MG63 (cell line): ENCODE data around the gene FOXP1. TPM values are rescaled to one million over a fixed set of nuclear protein-coding genes. Genes with fewer than 3 reads are reported as not detected.
A peak's percentile ranks its signal among the peaks of the same experiment; 100 is the strongest.

Experiments used
- DNase-seq: peaks from one replicate; pipeline ENCODE4 v3.0.0-alpha.2; 2020
- H3K27me3 ChIP-seq: fragments of 250-450 bp; sonication (Bioruptor Pico); 2 replicates; pipeline ENCODE4 v1.5.1; 2020; ENCODE audit warnings: mild to moderate bottlenecking, moderate library complexity
- H3K36me3 ChIP-seq: fragments of 250-450 bp; sonication (Bioruptor Pico); 2 replicates; pipeline ENCODE4 v1.5.1; 2020; ENCODE audit warnings: mild to moderate bottlenecking, moderate library complexity
- H3K4me3 ChIP-seq: fragments of 250-450 bp; sonication (Bioruptor Pico); 2 replicates; pipeline ENCODE4 v1.5.1; 2020; ENCODE audit warnings: mild to moderate bottlenecking, moderate library complexity
- H3K9me3 ChIP-seq: fragments of 250-450 bp; sonication (Bioruptor Pico); 2 replicates; pipeline ENCODE4 v1.5.1; 2020; ENCODE audit warnings: mild to moderate bottlenecking, moderate library complexity
- total RNA-seq: library from RNA; depleted of rRNA; stranded (reverse); fragments of >200 nt; shearing (Covaris generic); gene quantifications from 2 replicates; pipeline ENCODE4 v1.2.3, GENCODE V29; 2014; ENCODE audit warnings: low replicate concordance

Gene FOXP1
- total RNA-seq, 1 experiment from 2014 or later, result 15.0 TPM

DNA sequence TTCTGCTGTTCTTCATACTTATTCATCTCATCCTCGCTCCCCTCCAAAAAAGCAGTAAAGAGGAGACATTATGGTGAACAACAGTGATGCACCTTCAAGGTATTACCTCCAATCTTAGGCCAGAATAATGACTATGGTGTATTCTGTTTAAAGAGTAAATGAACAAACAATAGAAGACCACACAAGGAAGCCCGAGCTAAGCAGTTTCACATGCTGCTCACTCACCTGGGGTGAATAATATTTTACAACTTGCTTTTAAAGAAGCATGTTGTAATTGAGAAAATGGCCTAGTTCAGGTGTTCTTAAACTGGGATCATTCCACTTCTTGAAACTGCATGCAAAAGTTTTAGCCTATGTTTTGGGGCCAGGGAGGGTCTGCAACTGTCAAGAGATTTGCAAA lies 581.2 kb downstream of the FOXP1 start:
- H3K9me3 ChIP-seq, result no peaks in the 10 kb centered on the region
- H3K36me3 ChIP-seq, result peaks cover 5% of the 10 kb centered on the region; the same call in 1 of the 2 replicates
- no peaks in the 10 kb centered on the region for H3K27me3 ChIP-seq
- no peak overlapping the region for H3K4me3 ChIP-seq
- DNase-seq, result no peak

DNA sequence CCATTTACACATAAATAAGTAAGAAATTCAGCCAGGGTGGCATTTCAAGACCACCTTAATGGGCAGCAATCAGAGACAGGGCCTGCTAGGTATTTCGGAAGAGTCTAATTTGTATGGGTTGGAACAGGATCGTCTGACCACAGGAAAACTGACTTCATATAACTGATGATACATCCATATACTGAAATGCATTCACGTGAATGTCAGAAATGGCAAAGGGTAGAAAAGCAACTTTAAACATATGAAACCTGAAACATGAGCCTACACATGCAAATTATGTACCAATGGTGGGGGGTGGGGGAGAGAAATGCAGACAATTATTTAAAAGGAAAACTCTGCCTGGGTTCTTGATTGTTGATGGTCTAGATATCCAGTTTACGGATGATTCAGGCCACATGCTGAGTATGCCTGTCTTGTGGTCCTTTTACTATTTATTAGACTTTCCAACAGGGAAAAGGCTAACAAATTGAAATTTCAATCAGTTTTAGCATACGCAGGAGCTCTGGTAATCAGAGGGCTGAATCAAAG lies 582.2 kb downstream of the FOXP1 start:
- Histone ChIP-seq H3K4me3 (no peak overlapping the region), H3K36me3 (peaks cover 5% of the 10 kb centered on the region; the same call in 1 of the 2 replicates), H3K9me3 (no peaks in the 10 kb centered on the region), H3K27me3 (no peaks in the 10 kb centered on the region)
- no peak for DNase-seq

DNA sequence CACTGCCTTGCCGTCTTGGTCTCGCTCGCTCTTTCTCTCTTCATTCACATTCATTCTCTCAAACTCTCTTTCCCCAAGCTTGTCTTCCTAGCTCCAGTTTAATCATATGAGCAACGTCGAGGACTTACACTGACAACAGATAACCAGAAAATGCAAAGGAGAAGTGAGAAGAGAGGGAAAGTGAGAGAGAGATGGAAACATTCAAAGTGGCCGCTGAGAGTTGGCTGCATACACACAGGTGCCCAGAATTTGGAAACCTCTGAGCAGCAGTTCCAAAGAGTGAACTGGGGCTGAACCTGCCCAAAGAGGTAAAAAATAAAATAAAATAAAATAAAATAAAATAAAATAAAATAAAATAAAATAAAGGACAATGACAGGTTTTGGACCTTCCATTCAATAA lies 583.0 kb downstream of the FOXP1 start:
- H3K36me3 ChIP-seq, result peaks cover 7% of the 10 kb centered on the region
- no peaks in the 10 kb centered on the region for H3K9me3 ChIP-seq
- H3K4me3 ChIP-seq, result no peak overlapping the region
- no peak for DNase-seq
- H3K27me3 ChIP-seq, result no peaks in the 10 kb centered on the region

DNA sequence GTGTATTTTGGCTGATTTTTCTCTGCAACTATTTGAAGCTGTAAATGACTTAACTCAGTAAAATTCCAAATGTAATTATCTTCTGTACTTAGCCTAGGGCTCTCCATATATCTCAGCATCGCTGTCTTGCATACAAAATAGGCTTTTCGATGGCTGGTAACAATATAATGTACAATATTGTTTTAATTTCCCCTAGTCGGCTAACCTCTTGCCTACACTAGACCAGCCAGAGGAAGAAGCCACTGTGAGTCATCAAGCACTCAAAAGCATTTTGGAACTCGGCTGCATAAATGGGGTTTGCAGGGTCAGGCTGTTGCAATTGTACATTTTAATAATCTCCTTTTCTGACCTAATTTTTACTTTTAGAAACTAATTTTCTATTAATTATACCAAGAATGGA lies 583.8 kb downstream of the FOXP1 start:
- no peaks in the 10 kb centered on the region for H3K9me3 ChIP-seq
- peaks cover 11% of the 10 kb centered on the region for H3K36me3 ChIP-seq
- no peaks in the 10 kb centered on the region for H3K27me3 ChIP-seq
- no peak overlapping the region for H3K4me3 ChIP-seq
- DNase-seq, result peak; percentile 15

DNA sequence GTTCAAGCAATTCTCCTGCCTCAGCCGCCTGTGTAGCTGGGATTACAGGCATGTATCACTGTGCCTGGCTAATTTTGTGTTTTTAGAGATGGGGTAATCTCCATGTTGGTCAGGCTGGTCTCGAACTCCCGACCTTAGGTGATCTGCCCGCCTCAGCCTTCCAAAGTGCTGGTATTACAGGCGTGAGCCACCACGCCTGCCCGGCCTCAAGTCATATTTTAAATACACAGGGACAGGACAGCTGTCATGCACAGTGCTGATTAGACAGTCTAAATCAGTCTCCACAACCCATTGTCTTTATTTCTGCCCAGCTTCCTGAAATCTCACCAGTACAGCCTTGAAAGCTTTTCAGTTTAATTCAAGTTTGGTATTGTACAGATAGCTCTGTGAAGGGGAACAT lies 587.4 kb downstream of the FOXP1 start:
- no peaks in the 10 kb centered on the region for H3K27me3 ChIP-seq
- peaks cover 14% of the 10 kb centered on the region for H3K36me3 ChIP-seq
- H3K4me3 ChIP-seq, result no peak overlapping the region
- H3K9me3 ChIP-seq, result no peaks in the 10 kb centered on the region
- DNase-seq, result no peak

DNA sequence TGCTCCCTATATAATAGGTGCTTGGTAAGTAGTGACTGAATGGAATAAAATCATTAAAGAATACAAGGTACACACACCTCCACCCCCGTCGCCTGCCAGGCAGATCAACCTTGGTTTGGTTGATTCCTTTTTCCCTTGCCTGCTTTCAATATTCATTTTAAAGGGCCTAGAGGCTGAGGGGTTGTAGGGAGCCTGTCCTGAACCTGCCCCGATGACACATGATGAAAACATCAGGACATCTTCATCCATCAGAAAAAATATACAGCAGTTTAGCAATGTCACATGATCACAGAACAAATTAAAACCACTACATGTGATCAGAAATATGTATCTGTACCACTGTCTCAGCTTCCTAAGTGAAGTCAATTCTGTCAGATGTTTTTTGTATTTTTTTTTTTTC lies 588.9 kb downstream of the FOXP1 start:
- Histone ChIP-seq H3K4me3 (no peak overlapping the region), H3K27me3 (no peaks in the 10 kb centered on the region), H3K36me3 (peaks cover 14% of the 10 kb centered on the region), H3K9me3 (no peaks in the 10 kb centered on the region)
- no peak for DNase-seq

DNA sequence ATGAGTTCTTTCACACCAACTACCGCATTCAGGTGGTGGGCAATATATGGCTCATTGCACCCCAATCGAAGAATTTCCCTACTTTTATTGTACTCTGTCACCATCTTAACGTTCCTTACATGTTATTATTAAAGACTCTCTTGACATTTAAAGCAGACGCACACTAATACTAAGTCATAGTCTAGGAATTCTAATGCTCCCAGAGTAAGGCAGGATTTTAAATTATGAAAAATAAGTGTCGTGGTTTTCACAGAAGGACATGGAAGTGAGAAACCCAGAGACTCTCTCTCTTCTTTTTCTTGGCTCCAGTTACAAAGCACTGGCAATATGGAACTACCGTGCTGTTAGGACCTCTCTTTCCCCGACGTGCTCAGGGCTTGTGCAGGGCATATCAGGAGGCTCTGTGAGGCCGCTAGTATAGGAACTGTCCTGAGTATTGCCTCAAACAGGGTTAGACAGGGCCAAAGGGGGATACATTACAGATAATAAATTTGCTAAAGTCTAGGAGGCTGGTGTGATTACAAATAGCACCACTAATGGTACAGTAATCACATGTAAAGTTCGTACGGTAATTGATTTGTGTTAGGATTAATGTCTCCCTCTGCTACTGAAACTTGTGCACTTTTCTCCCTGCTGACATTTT lies 590.8 kb downstream of the FOXP1 start:
- H3K9me3 ChIP-seq, result no peaks in the 10 kb centered on the region
- no peak for DNase-seq
- H3K27me3 ChIP-seq, result no peaks in the 10 kb centered on the region
- no peak overlapping the region for H3K4me3 ChIP-seq
- peaks cover 15% of the 10 kb centered on the region for H3K36me3 ChIP-seq

DNA sequence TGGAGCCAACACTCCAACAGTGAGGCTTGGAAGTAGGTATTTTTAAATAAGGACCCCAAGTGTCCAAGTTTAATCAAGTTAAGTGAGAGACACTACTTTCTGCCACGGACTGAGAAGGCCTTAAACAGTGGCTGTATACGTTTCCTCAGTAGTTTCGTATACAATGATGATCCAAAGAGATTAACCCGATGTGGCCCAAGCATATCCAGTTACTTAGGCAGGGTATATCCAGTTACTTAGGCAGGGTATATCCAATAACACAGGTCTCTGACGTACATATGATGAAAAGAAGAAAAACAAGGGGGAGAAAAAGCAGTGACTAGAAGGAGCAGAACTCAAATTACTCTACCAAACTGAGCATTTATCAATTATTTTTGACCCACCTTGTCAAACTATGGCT lies 591.4 kb downstream of the FOXP1 start:
- no peak overlapping the region for H3K4me3 ChIP-seq
- no peak for DNase-seq
- H3K27me3 ChIP-seq, result no peaks in the 10 kb centered on the region
- no peaks in the 10 kb centered on the region for H3K9me3 ChIP-seq
- peaks cover 21% of the 10 kb centered on the region for H3K36me3 ChIP-seq

DNA sequence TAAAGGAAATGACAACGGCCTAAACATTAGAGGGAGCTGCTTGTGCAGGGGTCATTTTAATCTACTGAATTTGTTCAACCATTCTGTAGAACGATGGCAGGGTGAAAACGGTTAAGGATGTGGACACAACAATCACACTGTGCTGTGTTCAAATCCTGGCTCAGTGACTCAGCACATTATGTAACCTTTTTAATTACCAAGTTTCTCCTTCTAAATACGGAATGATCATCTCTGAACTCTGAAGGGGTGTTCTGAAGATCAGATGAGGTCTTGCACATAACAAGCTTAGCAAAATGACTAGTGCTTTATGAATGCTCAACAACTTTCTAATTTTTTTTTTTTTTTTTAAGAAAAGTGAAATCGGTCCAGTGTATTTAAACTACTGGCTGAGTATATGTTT lies 592.8 kb downstream of the FOXP1 start:
- Histone ChIP-seq H3K27me3 (no peaks in the 10 kb centered on the region), H3K9me3 (no peaks in the 10 kb centered on the region), H3K36me3 (peaks cover 28% of the 10 kb centered on the region), H3K4me3 (no peak overlapping the region)
- DNase-seq, result no peak

DNA sequence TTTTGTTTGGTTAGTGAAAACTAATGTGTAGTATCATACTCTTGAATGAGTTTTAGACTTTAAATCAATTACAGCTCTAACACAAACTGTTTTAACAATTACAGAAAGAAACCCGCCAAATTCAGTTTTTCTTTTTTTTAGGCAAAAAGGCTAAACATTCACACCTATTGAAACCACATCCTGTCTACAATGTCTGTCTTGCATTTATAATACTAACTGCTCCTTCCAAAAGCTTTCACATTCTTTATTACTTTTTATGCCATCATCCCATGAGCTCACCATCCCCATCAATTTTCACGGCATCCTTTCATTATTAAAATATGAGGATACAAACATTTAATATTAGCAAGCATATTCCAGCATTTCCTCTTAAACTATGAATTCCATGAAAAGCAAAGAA lies 593.3 kb downstream of the FOXP1 start:
- no peaks in the 10 kb centered on the region for H3K27me3 ChIP-seq
- H3K9me3 ChIP-seq, result no peaks in the 10 kb centered on the region
- H3K4me3 ChIP-seq, result no peak overlapping the region
- DNase-seq, result no peak
- peaks cover 28% of the 10 kb centered on the region for H3K36me3 ChIP-seq

DNA sequence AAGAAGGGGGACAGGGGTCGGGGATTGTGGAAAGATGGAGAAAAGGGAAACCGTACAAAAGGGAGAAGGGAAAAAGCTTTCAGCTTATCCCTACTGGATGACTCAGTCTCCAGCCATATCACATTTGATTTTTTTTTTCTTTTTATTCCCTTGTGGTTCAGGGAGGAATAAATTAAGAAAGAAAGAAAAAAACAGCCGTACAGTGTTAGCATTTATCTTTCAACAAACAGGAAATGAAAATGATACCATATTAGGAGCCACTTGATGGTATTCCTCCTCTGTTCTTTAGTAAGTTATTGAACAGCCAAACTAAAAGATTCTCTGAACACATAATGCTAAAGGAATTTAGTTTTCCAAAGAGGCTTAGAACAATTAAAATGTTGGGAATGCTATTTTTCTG lies 594.4 kb downstream of the FOXP1 start:
- peaks cover 27% of the 10 kb centered on the region for H3K36me3 ChIP-seq
- H3K9me3 ChIP-seq, result no peaks in the 10 kb centered on the region
- H3K27me3 ChIP-seq, result no peaks in the 10 kb centered on the region
- H3K4me3 ChIP-seq, result no peak overlapping the region
- DNase-seq, result no peak

DNA sequence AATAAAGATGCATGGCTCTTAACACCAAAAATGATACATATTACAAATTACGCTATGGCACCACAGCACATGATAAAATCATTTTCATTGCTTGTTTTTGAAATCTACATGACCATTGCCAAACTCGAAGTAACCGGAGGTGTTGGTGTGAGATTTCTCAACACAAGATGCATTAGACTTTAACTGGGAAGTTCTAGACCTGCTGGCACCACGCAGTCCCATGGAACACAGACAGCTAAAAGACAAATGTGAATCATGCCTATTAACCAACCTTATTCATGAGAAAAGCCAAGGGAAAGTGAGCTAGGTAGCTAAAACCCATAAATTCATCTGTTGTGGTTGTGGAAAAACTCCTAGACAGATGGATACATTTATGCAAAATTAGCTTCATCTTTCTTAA lies 595.4 kb downstream of the FOXP1 start:
- DNase-seq, result no peak
- Histone ChIP-seq H3K36me3 (peaks cover 27% of the 10 kb centered on the region), H3K4me3 (no peak overlapping the region), H3K9me3 (no peaks in the 10 kb centered on the region), H3K27me3 (no peaks in the 10 kb centered on the region)

DNA sequence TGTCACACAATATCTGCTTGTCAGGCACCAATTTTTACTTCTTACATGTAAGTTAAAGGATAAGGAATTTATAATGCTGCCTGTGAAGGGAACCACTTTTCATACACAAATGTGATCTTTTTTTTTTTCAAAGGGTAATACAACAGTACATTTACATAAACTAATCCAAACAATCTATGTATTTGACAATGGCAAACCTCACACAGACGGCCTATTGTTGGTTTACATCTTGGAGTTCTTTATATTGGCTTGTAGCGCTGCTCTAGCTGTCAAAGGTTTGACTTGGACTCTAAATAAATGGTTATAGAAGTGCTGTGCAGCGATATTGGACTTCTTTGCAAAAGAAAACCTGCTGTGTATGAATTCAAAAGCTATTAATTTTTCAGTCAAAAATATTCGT lies 598.0 kb downstream of the FOXP1 start:
- no peak for DNase-seq
- Histone ChIP-seq H3K9me3 (no peaks in the 10 kb centered on the region), H3K36me3 (peaks cover 24% of the 10 kb centered on the region), H3K27me3 (no peaks in the 10 kb centered on the region), H3K4me3 (no peak overlapping the region)

DNA sequence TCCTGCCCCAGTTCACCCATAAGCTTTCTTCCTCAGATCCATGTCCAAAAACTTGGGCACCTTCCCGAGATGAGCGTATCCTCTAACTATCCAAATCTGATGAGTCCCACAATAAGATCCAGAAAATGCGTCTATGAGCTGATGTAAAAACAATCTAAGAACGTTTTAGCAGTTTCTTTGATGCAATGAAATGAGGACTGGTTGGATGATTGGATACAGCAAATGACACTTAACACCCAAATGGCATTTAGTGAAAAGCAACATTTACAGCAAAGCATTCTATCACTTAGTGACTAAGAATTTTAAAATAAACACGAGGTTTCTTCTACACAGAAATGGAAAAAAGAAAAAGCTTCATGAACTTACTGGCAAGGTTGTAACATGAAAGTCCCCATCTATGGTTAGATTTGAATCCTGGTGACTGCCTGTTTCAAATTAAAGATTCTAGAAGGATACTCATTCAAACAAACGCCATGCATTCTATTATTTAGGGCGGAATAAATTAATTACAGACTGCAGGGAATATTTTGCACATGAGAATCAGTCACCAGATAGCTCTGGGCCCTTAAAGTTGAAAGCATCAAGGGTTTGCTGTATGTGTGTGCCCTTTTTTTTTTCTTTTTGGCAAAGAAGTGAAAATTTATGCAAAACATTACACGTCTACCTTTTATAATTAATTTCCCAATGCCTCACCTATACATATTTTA lies 598.6 kb downstream of the FOXP1 start:
- DNase-seq, result no peak
- no peaks in the 10 kb centered on the region for H3K9me3 ChIP-seq
- H3K27me3 ChIP-seq, result no peaks in the 10 kb centered on the region
- peaks cover 24% of the 10 kb centered on the region for H3K36me3 ChIP-seq
- H3K4me3 ChIP-seq, result no peak overlapping the region

DNA sequence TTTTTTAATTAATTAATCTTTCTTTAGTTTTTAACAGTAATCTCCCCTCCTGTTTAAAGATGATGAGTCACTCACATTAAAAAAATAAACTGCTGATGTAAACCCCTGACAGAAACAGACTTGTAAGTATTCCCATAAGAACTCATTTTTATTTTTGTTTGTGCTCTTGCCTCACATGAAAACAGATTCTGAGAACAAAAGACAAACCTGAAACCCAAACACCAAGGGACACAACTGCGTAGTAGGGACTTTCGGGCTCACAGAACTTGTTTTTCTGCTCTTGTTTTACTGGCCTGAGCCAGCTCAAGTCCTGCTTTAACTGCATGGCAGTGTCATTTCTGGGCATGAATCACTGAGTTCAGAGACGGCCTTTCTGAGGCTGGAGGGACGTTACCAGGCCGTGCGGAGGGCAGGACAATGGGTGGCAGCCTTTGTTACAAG lies 600.8 kb downstream of the FOXP1 start:
- Histone ChIP-seq H3K9me3 (no peaks in the 10 kb centered on the region), H3K4me3 (no peak overlapping the region), H3K27me3 (no peaks in the 10 kb centered on the region), H3K36me3 (peaks cover 21% of the 10 kb centered on the region)
- peak; percentile 50 for DNase-seq

DNA sequence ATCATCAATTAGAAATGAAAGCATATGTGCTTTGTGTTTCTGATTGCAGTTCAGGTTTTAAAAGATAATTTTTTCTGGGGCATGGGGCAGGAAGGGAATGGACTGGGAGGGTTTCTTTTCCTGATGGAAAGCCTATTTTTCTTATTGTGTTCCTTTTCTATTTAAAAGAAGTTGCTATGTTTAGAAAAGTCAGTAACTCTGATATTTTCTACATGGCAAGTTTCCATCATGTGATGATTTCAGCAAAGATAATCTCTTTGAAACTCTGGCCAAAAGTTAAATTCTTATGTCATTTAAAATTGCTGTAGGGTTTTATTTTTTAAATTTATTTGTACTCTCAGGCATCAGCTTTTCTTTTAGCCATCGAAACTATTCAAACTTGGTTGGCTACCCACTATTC lies 601.2 kb downstream of the FOXP1 start:
- no peak for DNase-seq
- Histone ChIP-seq H3K9me3 (no peaks in the 10 kb centered on the region), H3K4me3 (no peak overlapping the region), H3K36me3 (peaks cover 20% of the 10 kb centered on the region), H3K27me3 (no peaks in the 10 kb centered on the region)

DNA sequence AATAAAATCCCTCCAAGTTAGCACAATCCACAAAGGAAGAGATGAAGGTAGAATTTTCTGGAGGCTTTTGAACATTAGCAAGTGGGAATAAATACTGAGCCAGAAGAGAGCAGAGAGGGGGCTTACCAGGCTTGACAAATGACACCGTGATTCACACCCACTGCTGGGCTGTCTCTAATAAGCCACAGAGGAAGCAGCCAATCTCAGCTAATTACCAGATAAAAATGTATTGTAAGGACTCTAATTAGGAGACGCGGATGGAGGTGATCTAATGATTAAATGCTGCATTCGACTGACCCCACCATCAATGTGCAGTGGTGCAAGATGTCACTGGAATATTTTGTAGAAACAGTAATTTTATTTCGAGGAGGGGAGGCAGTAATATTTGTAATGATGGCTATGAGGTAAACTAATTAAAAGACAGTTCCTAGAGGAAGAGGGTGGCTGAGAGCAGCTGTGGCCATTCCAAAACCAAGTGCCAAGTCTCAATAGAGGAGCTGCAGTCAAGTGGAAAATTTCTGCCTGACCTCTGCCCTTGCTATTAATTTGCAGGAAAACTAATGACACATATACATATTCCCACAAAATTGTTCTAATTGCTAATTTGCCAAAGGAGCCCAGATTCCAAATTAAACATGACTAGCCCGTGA lies 602.2 kb downstream of the FOXP1 start:
- Histone ChIP-seq H3K4me3 (no peak overlapping the region), H3K27me3 (no peaks in the 10 kb centered on the region), H3K9me3 (no peaks in the 10 kb centered on the region), H3K36me3 (peaks cover 18% of the 10 kb centered on the region)
- no peak for DNase-seq
